HG03439 (cell line): ENCODE data around the gene KDELR3.

Experiments used
- ATAC-seq: cut with Tn5 transposase; IDR thresholded peaks from one replicate; pipeline ENCODE4 v1.9.1; 2021; ENCODE audit warnings: mild to moderate bottlenecking, moderate library complexity; ENCODE audit not compliant: unreplicated experiment

KDELR3 gene

GRCh38 chr22:38467904-38468442, at the start of gene KDELR3:
TSS of gene KDELR3 (plus strand) at chr22:38468096. CDS start at chr22:38468234, 138 bp downstream.
- ATAC-seq: no peak

GRCh38 chr22:38418589-38418988, 49.3 kb upstream of the KDELR3 start:
- ATAC-seq: no peak

DNA sequence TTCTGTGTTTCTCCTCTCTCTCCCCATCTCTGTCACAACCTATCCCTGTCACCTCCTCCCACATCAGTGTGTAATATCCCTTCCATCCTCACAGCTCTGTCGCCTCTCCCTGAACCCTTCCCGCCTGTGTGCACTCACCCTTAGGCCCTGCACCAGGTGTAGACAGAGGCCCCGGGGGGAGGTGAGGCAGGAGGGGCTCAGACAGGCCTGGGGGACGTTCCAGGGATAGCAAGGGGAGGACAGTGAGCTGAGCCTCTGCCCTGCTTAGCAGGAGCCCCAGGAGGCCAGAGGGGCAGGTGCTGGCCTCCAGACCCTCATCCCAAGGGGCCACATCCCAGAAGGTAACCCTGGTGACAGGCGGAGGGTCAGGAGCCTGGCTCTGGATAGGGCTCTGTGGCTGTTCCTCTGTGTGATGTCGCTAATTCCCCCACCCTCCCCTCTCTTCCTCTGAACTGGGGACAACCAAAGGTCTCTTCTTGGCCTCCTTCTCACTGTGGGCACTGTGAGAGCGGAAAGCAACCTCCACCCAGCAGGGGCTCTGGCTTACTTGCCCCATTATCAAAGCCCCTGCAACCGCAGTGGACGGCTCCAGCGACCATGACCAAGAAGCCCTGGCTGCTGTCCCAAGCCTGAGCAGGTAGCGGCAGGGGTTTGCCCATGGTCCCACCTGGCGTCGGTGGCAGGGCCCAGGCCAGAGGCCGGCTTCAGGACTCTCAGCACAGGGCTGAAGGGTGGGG, 48.6 kb upstream of the KDELR3 start:
- ATAC-seq: no peak

GRCh38 chr22:38419858-38420160, 48.1 kb upstream of the KDELR3 start:
- ATAC-seq: no peak

GRCh38 chr22:38420734-38421133, 47.2 kb upstream of the KDELR3 start:
- no peak for ATAC-seq

DNA sequence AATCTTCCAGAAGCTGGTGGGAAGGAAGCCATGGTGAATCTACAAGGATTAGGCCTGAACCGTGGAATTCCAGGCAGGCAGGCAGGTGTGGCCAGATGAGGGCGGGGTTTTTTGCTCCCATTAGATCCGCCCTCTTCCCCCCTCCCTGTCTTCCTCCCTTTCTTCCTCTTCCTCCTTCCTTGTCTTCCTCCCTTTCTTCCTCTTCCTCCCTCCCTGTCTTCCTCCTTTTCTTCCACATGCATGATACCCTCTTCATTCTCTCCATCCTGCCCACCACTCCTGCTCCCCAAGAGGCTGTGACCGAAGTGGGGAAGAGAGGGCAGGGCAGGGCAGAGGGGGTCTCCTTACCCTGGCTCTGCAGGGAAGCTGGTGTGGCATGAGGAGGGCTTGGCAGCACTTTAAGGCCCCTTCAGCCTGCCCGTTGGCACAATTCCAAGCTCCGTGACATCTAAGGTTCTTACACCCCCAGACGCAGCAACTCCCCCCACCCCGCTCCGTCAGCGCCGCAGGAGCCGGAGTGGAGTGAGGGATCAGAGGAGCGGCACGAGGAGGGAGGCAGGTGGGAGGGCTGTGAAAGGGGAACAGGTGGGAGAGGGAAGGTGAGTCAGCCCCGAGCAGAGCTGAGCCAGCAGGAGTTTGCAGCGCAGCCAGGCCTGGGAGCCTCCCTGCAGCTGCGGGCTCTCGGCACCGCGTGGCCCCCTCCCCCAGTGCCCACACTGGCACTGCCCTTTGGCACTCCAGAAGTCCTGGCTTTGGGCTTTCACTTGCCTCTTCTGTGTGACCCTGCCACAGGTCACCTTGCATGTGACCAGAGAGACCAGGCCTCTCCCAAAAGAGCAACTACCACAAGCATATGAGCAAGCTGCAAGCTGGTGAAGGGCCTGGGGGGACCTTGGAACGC, 45.0 kb upstream of the KDELR3 start:
- no peak for ATAC-seq

DNA sequence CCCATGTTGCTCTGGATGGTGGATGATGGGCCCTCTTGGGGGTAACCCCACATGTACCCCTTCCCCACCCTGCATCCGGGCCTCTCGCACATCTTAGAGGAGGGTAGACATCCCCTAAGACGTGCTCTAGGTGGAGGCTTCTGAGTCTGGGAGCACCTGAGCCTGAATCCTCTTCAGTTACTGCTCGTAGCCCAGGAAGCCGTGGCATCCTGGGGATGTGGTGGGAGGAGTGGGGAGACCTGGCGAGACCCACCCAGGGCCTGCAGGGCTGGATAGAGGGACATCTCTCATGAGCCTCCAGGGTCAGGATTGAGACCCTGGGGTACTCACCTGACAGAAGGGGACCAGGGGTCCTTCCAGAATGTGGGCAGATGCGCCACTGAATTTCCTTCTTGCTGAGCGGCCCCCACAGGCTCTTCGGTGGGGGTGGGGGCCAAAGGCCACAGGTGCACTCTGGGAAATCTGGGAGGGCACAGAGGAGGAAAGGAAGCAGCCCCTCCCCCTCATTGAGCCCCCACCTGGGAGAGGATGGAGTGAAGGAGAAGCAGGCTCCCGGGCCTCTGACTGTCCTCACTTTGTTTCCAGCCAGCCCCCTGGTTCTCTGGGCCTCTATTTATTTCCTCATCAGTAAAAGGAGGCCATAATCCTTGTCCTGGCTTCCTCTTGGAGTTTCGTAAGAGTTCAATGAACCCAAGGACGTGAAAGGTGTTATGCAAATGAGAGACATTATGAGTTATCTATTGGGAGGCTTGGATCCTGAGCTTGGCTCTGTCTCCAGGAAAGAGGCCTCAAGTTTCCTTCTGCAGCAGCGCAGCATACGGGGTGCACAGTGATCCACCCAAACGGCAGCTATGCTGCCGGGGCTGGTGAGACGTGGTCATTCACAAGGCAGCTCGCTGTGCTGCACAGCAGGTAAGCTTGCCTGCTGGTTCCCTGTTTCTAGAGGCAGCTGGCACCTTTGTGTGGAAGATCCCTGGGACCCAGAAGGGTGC, 44.1 kb upstream of the KDELR3 start:
- no peak for ATAC-seq

- no peak for ATAC-seq
Observed at GRCh38 chr22:38424525-38425080, 43.3 kb upstream of the KDELR3 start.

DNA sequence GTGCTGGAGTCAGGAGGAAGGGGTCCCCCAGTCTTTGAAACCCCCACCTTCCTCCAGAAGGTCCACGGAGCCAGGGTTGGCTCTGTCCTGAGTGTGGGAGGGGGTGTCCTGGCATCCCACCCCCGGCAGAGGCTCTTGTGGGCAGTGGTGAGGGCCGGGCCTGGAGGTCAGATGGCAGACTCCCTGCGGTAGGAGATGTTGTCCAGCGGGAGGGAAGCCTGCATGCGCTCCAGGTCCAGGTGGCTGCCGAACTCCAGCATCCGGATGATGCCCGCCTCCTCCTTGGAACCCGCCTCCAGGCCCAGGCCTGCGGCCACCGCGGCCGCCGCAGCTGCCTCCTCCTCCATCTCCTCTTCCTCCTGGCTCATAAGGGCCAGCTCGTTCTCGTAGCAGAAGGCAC, 41.3 kb upstream of the KDELR3 start:
- ATAC-seq: no peak

DNA sequence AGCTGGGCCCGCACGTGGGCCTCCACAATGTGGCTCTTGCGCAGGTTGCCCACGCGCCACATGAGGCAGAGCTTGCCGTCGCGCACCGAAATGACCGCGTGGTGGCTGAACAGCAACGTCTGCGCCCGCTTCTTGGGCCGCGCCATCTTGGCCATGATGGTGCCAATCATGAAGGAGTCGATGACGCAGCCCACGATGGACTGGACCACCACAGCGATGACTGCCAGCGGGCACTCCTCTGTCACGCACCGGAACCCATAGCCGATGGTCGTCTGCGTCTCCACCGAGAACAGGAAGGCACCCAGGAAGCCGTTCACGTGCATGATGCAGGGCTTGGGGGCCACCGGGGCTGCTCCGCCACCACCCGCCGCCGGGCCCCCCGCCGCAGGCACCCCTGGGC, 40.4 kb upstream of the KDELR3 start:
- ATAC-seq: no peak

DNA sequence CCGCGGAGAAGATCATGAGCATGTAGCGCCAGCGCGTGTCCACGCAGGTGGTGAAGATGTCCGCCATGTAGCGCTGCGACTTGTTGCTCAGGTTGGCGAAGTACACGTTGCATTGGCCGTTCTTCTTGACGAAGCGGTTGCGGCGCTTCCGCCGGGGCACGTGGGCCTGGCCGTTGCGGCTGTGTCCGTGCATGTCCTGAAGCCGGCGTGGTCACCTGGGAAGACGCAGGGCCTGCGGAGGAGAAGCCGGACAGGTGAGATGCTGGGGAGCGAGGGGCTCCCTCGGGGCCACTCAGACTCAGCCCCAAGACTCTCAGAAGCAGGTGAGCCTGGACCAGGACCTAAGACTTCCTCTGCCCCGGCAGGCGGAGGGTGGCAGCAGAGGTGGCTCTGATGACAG, 40.0 kb upstream of the KDELR3 start:
- no peak for ATAC-seq

DNA sequence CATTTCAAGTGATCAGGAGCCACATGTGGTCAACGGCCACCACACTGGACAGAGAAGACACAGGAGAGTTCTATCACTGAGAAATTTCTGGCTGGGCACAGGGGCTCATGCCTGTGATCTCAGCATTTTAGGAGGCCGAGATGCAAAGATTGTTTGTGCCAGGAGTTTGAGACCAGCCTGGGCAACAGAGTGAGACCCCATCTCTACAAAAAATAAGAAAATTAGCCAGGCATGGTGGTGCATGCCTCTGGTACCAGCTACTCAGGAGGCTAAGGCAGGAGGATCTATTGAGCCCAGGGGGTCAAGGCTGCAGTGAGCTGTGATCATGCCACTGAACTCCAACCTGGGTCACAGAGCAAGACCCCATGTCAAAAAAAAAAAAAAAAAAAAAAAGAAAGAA, 39.2 kb upstream of the KDELR3 start:
- ATAC-seq: no peak

- ATAC-seq: no peak
Observed at GRCh38 chr22:38429499-38430068, 38.3 kb upstream of the KDELR3 start.

GRCh38 chr22:38431266-38432010, 36.5 kb upstream of the KDELR3 start:
- no peak for ATAC-seq

- ATAC-seq: no peak
Observed at GRCh38 chr22:38432264-38432663, 35.6 kb upstream of the KDELR3 start.

GRCh38 chr22:38433871-38434270, 34.0 kb upstream of the KDELR3 start:
- no peak for ATAC-seq

- ATAC-seq: no peak
Observed at GRCh38 chr22:38435010-38435409, 32.9 kb upstream of the KDELR3 start.

GRCh38 chr22:38435965-38436364, 31.9 kb upstream of the KDELR3 start:
- ATAC-seq: no peak

DNA sequence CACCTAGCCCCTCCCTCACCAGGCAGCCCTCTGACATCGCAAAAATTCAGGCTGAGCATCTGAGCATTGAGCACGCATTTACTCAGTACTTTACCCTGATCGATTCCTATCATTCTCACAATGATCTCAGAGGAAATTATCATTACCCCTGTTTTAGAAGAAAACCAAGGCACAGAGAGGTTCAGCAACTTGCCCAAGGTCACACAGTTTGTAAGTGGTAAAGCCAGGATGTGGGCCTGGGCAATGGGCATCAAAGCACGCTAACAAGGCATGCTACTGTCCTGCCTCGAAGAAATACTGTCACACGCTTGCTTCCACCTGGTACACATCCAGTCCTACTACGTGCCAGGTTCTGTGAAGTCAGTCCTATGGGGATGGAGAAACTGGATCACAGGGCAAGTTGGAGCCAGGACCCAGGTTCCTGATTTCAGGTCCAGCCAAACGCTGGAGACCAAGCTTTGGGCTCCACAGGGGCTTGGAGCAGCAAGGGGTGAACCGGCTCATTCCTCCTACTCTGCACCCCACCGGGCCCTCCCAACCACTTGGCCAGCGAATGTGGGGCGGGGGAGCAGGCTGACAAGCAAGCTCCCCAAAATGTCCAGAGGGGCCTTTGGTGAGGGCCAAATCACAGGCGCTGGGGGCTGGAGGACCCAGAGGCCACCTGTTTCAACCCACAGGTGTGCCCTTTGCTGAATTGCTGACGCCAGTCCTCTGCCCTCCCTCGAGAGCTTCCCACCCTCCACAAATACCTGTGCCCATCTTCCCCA, 31.1 kb upstream of the KDELR3 start:
- no peak for ATAC-seq
